ENCODE data around the gene CRYAA.

DNA sequence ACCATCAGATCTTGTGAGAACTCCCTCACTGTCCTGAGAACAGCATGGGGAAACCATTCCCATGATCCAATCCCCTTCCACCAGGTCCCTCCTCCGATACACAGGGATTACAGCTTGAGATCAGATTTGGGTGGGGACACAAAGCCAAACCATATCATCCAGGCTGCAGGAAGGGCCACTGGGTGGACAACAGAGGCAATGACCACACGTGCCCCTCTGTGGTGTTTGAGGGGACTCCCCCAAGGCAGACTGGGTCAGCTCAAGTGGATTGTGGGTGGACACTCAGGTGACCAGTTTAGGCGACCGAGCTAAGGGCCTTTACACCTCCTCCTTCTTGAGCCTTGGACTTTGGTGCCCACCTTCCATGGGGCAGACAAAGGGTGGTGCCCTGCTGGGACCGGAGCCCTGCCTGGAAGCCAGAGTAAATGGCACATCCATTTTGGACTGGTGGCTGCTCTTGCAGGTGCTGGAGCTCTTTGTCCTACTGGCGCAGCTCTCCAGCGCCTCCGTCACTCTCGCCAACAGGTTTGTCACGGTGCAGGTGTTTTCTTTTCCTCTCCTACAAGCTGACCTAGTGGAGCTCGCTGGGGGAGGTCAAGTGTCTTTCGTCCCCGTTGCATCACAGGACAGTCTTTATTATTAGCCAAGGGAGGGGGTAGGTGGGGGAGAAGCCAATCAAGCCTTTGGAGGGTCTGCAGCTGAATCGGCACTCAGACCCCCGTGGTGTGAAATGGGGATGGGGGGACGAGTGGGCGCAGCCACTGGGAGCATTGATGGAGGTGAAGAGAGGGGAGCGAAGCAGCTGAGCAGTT lies 37.6 kb downstream of the CRYAA start:
- TF ChIP-seq, protein P1, sequence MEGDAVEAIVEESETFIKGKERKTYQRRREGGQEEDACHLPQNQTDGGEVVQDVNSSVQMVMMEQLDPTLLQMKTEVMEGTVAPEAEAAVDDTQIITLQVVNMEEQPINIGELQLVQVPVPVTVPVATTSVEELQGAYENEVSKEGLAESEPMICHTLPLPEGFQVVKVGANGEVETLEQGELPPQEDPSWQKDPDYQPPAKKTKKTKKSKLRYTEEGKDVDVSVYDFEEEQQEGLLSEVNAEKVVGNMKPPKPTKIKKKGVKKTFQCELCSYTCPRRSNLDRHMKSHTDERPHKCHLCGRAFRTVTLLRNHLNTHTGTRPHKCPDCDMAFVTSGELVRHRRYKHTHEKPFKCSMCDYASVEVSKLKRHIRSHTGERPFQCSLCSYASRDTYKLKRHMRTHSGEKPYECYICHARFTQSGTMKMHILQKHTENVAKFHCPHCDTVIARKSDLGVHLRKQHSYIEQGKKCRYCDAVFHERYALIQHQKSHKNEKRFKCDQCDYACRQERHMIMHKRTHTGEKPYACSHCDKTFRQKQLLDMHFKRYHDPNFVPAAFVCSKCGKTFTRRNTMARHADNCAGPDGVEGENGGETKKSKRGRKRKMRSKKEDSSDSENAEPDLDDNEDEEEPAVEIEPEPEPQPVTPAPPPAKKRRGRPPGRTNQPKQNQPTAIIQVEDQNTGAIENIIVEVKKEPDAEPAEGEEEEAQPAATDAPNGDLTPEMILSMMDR (IDR thresholded peaks at IDR 0.05; ENCODE audit: insufficient read depth, low read length): no peak
- no peak for TF ChIP-seq POLR2AphosphoS5 (IDR thresholded peaks at IDR 0.05; ENCODE audit: low read depth)
- TF ChIP-seq, protein P2, sequence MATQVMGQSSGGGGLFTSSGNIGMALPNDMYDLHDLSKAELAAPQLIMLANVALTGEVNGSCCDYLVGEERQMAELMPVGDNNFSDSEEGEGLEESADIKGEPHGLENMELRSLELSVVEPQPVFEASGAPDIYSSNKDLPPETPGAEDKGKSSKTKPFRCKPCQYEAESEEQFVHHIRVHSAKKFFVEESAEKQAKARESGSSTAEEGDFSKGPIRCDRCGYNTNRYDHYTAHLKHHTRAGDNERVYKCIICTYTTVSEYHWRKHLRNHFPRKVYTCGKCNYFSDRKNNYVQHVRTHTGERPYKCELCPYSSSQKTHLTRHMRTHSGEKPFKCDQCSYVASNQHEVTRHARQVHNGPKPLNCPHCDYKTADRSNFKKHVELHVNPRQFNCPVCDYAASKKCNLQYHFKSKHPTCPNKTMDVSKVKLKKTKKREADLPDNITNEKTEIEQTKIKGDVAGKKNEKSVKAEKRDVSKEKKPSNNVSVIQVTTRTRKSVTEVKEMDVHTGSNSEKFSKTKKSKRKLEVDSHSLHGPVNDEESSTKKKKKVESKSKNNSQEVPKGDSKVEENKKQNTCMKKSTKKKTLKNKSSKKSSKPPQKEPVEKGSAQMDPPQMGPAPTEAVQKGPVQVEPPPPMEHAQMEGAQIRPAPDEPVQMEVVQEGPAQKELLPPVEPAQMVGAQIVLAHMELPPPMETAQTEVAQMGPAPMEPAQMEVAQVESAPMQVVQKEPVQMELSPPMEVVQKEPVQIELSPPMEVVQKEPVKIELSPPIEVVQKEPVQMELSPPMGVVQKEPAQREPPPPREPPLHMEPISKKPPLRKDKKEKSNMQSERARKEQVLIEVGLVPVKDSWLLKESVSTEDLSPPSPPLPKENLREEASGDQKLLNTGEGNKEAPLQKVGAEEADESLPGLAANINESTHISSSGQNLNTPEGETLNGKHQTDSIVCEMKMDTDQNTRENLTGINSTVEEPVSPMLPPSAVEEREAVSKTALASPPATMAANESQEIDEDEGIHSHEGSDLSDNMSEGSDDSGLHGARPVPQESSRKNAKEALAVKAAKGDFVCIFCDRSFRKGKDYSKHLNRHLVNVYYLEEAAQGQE (IDR thresholded peaks at IDR 0.05; ENCODE audit: insufficient replicate concordance, low read depth): no peak

All from HL-60 (cell line).